Fibroblast of mammary gland (primary cell): ENCODE data around the gene PTDSS2.

Experiments used
- DNase-seq: peaks from one replicate; pipeline ENCODE4 v3.0.0-alpha.2; 2010; ENCODE audit warnings: low read depth
- H3K4me3 ChIP-seq: 2 replicates; pipeline ENCODE4 v1.5.1; 2011; ENCODE audit warnings: low read depth, mild to moderate bottlenecking, low read length, moderate library complexity; ENCODE audit not compliant: control insufficient read depth
- CTCF ChIP-seq: conservative IDR thresholded peaks from 2 replicates; pipeline ENCODE4 v1.5.1; 2011; ENCODE audit warnings: low read depth, low read length, inconsistent platforms; ENCODE audit not compliant: control insufficient read depth, insufficient read depth

The PTDSS2 gene

DNA sequence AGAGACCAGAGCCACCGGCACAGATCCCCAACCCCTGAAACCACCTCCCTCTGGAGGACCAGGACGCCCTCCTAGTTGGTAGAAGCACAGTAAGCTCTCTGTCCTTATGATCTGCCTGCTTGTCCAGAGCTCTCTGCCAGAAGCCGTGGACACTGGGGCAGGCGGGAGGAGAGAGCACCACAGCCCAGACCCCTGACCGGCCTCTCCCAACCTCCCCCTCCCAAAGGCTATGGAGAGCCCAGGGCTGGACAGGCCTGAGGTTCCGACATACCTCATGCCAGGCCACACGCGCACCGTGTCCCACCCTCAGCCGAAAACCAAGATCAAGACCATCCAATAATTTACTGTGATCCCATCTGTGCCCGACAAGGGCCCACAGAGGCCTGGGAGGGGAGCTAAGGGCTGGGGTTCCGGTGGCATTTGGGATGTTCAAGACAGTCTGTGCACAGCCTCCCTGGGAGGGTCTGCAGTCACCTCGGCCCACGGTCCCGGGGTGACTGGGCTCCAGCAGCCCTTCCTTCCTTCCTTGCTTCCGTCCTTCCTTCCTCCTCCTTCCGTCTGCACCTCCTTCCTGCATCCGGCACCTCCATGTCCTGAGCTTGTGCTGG, 81.9 kb downstream of the PTDSS2 start:
- TF ChIP-seq CTCF: no peak
- DNase-seq: no peak

DNA sequence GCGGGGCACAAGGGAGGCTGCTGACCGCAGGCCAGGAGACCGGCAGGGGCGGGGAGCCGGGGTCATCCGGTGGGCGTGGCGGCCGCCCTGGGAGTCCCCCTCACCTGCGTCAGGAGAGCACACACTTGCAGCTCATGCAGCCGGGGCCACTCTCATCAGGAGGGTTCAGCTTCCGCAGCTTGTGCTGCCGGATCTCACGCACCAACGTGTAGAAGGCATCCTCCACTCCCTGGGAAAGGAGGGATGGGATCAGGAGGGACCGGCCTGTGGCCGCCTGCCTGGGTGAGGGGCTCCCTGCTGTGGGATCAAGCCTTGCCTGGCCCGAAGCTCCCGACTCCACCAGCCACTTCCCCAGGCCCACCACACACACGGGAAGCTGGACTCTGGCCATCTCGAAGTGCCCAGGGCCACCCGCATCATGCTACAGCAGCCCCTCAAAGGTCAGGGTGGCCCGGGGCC, 82.5 kb downstream of the PTDSS2 start:
- TF ChIP-seq CTCF: no peak
- no peak for DNase-seq
- no peak overlapping the region for H3K4me3 ChIP-seq

More for the DNA sequence above, 81.9 kb downstream of the PTDSS2 start:
- no peak overlapping the region for H3K4me3 ChIP-seq

DNA sequence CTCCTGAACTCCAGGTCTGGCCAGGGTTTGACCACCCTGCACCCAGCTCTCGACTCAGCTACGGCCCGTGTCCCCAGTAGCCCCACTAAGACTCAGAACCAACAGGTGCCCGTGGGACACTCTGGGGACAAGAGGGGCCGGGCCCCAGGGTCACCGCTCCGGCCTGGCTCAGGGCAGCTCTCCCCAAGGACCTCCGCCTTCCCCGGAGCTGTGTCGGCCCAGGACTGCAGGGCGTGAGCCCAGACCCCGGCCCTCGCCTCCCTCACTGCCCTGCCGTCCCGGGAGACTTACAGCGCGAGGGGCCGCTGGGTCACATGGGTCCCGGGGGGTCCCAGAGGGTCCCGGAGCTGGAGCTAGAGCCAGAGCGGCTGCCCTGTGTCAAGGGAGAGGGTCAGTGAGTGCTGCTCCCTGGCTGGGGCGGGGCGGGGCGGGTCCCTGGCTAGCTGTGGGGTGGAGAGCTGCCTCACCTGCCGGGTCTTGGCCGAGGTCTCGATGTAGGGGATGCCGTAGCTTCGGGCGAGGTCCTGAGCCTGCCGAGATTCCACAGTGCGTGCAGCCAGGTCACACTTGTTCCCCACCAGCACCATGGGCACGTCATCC, 83.0 kb downstream of the PTDSS2 start:
- no peak for DNase-seq
- no peak overlapping the region for H3K4me3 ChIP-seq
- no peak for TF ChIP-seq CTCF

DNA sequence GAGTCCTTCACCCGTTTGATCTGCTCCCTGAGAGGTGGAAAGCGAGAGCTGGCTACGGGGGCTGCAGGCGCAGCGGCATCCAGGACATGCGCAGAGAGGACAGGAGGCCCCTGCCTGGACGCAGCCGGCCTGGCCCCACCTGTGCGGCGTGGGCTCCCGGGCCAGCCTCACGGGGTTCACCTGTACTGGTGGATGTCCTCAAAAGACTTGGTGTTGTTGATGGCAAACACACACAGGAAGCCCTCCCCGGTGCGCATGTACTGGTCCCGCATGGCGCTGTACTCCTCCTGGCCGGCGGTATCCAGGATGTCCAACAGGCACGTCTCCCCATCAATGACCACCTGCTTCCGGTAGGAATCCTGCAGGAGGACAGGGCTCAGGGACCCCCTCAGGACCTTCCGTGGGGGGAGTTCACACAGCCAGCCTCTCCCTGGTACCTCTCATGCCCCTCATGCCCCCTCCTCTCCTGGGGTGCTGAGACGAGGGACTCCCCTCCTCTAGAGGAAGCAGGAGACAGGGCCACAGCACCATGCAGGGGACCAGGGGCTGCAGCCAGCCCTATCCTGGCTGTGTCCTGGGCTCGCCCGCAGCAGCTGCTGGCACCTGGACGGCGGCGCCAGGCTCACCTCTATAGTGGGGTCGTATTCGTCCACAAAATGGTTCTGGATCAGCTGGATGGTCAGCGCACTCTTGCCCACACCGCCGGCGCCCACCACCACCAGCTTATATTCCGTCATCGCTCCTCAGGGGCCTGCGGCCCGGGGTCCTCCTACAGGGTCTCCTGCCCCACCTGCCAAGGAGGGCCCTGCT, 83.7 kb downstream of the PTDSS2 start:
- TF ChIP-seq CTCF: no peak
- no peak for DNase-seq
- peak overlapping the region; percentile 67 for H3K4me3 ChIP-seq

- TF ChIP-seq CTCF: no peak
- DNase-seq: no peak
- peak overlapping the region; percentile 67 for H3K4me3 ChIP-seq
Observed at GRCh38 chr11:534396-535209, 84.5 kb downstream of the PTDSS2 start.

DNA sequence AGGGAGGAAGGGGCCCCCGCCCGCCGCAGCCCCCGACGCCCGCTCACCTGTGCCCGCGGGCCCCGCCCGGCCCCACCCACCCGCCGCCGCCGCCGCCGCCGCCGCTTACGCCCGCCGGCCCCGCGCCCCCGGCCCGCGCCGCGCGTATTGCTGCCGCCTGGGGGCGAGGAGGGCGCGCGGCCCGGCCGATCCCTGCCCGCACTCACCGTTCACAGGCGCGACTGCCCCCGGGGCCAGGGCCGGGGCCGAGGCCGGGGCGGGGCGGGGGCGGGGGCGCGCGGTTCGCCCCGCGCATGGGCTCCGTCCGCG, 85.1 kb downstream of the PTDSS2 start:
- no peak for DNase-seq
- no peak for TF ChIP-seq CTCF
- peak overlapping the region; percentile 67 for H3K4me3 ChIP-seq
